OCI-LY7 (cell line): ENCODE results near the gene CLCN2. TPM values are rescaled to one million over a fixed set of nuclear protein-coding genes. Genes with fewer than 3 reads are reported as not detected.

Experiments
- BruUV-seq: library from RNA; stranded (reverse); fragments of 400-500 nt; replicated peaks from 2 replicates; lab custom pipeline; 2021; lab: Mats Ljungman, UMichigan
- CTCF ChIA-PET: fragments of 300-600 bp; sonication (Branson Sonifier 250); formaldehyde crosslinking; loops from one replicate; lab custom pipeline; 2022; ENCODE audit warnings: antibody characterized with exemption; ENCODE audit not compliant: unreplicated experiment; lab: Charles Lee
- POLR2A ChIA-PET: fragments of 300-600 bp; sonication (Branson Sonifier 250); formaldehyde crosslinking; loops from one replicate; lab custom pipeline; 2022; ENCODE audit warnings: antibody characterized with exemption; lab: Charles Lee
- DNase-seq: peaks from one replicate; pipeline ENCODE4 v3.0.0-alpha.2; 2015; ENCODE audit warnings: low spot score
- H2AFZ ChIP-seq: fragments of 200-600 bp; sonication (generic), shearing (Covaris generic); 2 replicates; pipeline ENCODE4 v1.6.1; 2014; ENCODE audit warnings: mild to moderate bottlenecking, antibody characterized with exemption, low read length, moderate library complexity
- H3K27ac ChIP-seq: fragments of 200-600 bp; sonication (generic); 2 replicates; pipeline ENCODE4 v1.5.1; 2014; ENCODE audit warnings: mixed run types, low read depth, mild to moderate bottlenecking, moderate library complexity, low read length, inconsistent platforms; ENCODE audit not compliant: poor library complexity, severe bottlenecking
- H3K36me3 ChIP-seq: fragments of 200-600 bp; sonication (generic); 2 replicates; pipeline ENCODE4 v1.6.1; 2014; ENCODE audit warnings: mild to moderate bottlenecking, antibody characterized with exemption, low read length, moderate library complexity, mixed read lengths; ENCODE audit not compliant: insufficient read depth
- H3K4me1 ChIP-seq: fragments of 200-600 bp; sonication (generic); 2 replicates; pipeline ENCODE4 v1.5.1; 2014; ENCODE audit warnings: mild to moderate bottlenecking, low read length; ENCODE audit not compliant: insufficient read depth, poor library complexity, severe bottlenecking
- H3K4me2 ChIP-seq: fragments of 200-600 bp; sonication (generic); 2 replicates; pipeline ENCODE4 v1.6.1; 2014; ENCODE audit warnings: mild to moderate bottlenecking, low read length
- H3K4me3 ChIP-seq: fragments of 200-600 bp; sonication (generic); 2 replicates; pipeline ENCODE4 v1.5.1; 2014; ENCODE audit warnings: mild to moderate bottlenecking, low read depth, low read length; ENCODE audit not compliant: poor library complexity, severe bottlenecking
- H3K79me2 ChIP-seq: fragments of 200-600 bp; sonication (generic); 2 replicates; pipeline ENCODE4 v1.6.1; 2016; ENCODE audit warnings: low read depth, mild to moderate bottlenecking, low read length, moderate library complexity, mixed read lengths; ENCODE audit not compliant: insufficient read depth
- H3K9me2 ChIP-seq: fragments of 200-600 bp; sonication (generic); 2 replicates; pipeline ENCODE4 v1.6.1; 2016; ENCODE audit warnings: mild to moderate bottlenecking, low read length, mixed read lengths; ENCODE audit not compliant: insufficient read depth
- H3K9me3 ChIP-seq: fragments of 200-600 bp; sonication (generic); 2 replicates; pipeline ENCODE4 v1.6.1; 2014; ENCODE audit warnings: mild to moderate bottlenecking, mixed run types, low read length, mixed read lengths
- H4K20me1 ChIP-seq: fragments of 200-600 bp; sonication (generic); 2 replicates; pipeline ENCODE4 v1.6.1; 2014; ENCODE audit warnings: mild to moderate bottlenecking, antibody characterized with exemption, low read length, moderate library complexity, mixed read lengths; ENCODE audit not compliant: insufficient read depth
- CTCF ChIP-seq: fragments of 200-600 bp; sonication (generic); conservative IDR thresholded peaks from 2 replicates; pipeline ENCODE4 v1.5.1; 2014; ENCODE audit warnings: mild to moderate bottlenecking, antibody characterized with exemption, low read length, moderate library complexity, mixed read lengths
- EZH2phosphoT487 ChIP-seq: fragments of 200-600 bp; sonication (generic); IDR thresholded peaks from 2 replicates; pipeline ENCODE4 v1.6.1; 2018; ENCODE audit warnings: low read depth, borderline replicate concordance, mild to moderate bottlenecking, mixed run types, antibody characterized with exemption, low read length, moderate library complexity, mixed read lengths
- intact Hi-C: fragments of 100-400 bp; cut with micrococcal nuclease; formaldehyde crosslinking; loops from one replicate; pipeline ENCODE4 v1.10.0; 2022; ENCODE audit not compliant: unreplicated experiment
- total RNA-seq, 2 experiments: library from RNA; depleted of rRNA in 1 of 2; stranded (reverse); fragments of >200 nt in 1 of 2; shearing (Covaris generic) in 1 of 2; gene quantifications; 2 replicates each; pipeline ENCODE4 v1.2.3, GENCODE V29; 2014 to 2022

The CLCN2 gene
- total RNA-seq, 2 experiments from 2014 or later, result 4.2 to 15.0 TPM

DNA sequence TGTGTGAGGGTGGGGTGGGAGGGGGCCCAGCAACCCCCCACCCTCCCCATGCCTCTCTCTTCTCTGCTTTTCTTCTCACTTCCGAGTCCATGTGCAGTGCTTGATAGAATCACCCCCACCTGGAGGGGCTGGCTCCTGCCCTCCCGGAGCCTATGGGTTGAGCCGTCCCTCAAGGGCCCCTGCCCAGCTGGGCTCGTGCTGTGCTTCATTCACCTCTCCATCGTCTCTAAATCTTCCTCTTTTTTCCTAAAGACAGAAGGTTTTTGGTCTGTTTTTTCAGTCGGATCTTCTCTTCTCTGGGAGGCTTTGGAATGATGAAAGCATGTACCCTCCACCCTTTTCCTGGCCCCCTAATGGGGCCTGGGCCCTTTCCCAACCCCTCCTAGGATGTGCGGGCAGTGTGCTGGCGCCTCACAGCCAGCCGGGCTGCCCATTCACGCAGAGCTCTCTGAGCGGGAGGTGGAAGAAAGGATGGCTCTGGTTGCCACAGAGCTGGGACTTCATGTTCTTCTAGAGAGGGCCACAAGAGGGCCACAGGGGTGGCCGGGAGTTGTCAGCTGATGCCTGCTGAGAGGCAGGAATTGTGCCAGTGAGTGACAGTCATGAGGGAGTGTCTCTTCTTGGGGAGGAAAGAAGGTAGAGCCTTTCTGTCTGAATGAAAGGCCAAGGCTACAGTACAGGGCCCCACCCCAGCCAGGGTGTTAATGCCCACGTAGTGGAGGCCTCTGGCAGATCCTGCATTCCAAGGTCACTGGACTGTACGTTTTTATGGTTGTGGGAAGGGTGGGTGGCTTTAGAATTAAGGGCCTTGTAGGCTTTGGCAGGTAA lies 15.9 kb downstream of the CLCN2 start:
- peak; percentile 44 for DNase-seq
- intact Hi-C loops, result no loop called here
- POLR2A ChIA-PET, result no interaction called here
- Histone ChIP-seq H3K79me2 (no peaks in the 10 kb centered on the region), H3K36me3 (no peaks in the 10 kb centered on the region), H3K4me2 (no peak overlapping the region), H4K20me1 (no peaks in the 10 kb centered on the region), H2AFZ (no peak overlapping the region), H3K27ac (no peak overlapping the region), H3K4me1 (no peaks in the 10 kb centered on the region), H3K9me2 (no peaks in the 10 kb centered on the region), H3K9me3 (no peaks in the 10 kb centered on the region), H3K4me3 (no peak overlapping the region)
- TF ChIP-seq CTCF (peak; percentile 64), EZH2phosphoT487 (no peak)
- BruUV-seq, result no TSS peak
- CTCF ChIA-PET, result interaction anchor here (0.7 kb wide), 1 partner anchor 8 kb away, joined by 3 read pairs; no protein-coding TSS in a partner anchor

- DNase-seq, result no peak
- BruUV-seq, result no TSS peak
- Histone ChIP-seq H3K4me1 (no peaks in the 10 kb centered on the region), H3K9me3 (no peaks in the 10 kb centered on the region), H2AFZ (no peak overlapping the region), H4K20me1 (no peaks in the 10 kb centered on the region), H3K4me2 (no peak overlapping the region), H3K36me3 (no peaks in the 10 kb centered on the region), H3K27ac (no peak overlapping the region), H3K4me3 (no peak overlapping the region), H3K9me2 (no peaks in the 10 kb centered on the region), H3K79me2 (no peaks in the 10 kb centered on the region)
- no peak for TF ChIP-seq EZH2phosphoT487
- TF ChIP-seq CTCF, result no peak
- CTCF ChIA-PET, result interaction anchor here (0.7 kb wide), 1 partner anchor 9 kb away, joined by 3 read pairs; no protein-coding TSS in a partner anchor
- POLR2A ChIA-PET, result no interaction called here
- intact Hi-C loops, result no loop called here
These were observed 16.7 kb downstream of the CLCN2 start for GRCh38 chr3:184344579-184345316.
